Measurements from ENCODE around the gene HSF4.

The HSF4 gene

GRCh38 chr16:67169642-67170167 lies 5.2 kb downstream of the HSF4 start:
- ChIA-PET CTCF (interaction anchor here (0.7 to 3.5 kb wide), 10 partner anchors 10 to 255 kb away, joined by 3 to 19 read pairs (median 4); partner anchors contain the start of genes EXOC3L1, FBXL8 and TRADD), POLR2A (interaction anchor here (1.2 to 2.4 kb wide), 6 partner anchors 8 to 157 kb away, joined by 5 to 9 read pairs (median 6); partner anchors contain the start of gene TMEM208)
- DNase-seq (ENCODE audit: extremely low spot score), result peak; percentile 59
- TF ChIP-seq ZNF384 (IDR thresholded peaks at IDR 0.05), result peak; percentile 40; the same call in 1 of the 2 replicates
- TF ChIP-seq LEF1 (IDR thresholded peaks at IDR 0.05; ENCODE audit: borderline replicate concordance), result no peak

GRCh38 chr16:67170168-67170948 lies 5.8 kb downstream of the HSF4 start, which contains the start of gene NOL3:
Gene NOL3, plus strand, starts transcription at chr16:67170538.
- TF ChIP-seq CTBP1 (IDR thresholded peaks at IDR 0.05; ENCODE audit: borderline replicate concordance) (no peak), NFRKB (IDR thresholded peaks at IDR 0.05) (no peak), SP1 (IDR thresholded peaks at IDR 0.05) (no peak), FOXK2 (IDR thresholded peaks at IDR 0.05) (no peak)
- ChIA-PET CTCF (interaction anchor here (0.7 to 3.5 kb wide), 9 partner anchors 10 to 255 kb away, joined by 3 to 19 read pairs (median 5); partner anchors contain the start of genes EXOC3L1, FBXL8 and TRADD), POLR2A (interaction anchor here (0.7 to 2.4 kb wide), 10 partner anchors 8 to 209 kb away, joined by 3 to 9 read pairs (median 6); partner anchors contain the start of genes CES3, EXOC3L1 and TMEM208)
- peak; percentile 62 for DNase-seq (ENCODE audit: extremely low spot score)

GRCh38 chr16:67170949-67171649 lies 6.6 kb downstream of the HSF4 start:
- TF ChIP-seq NFRKB (IDR thresholded peaks at IDR 0.05) (no peak), HDGF (IDR thresholded peaks at IDR 0.05; ENCODE audit: borderline replicate concordance) (no peak), ARNT (IDR thresholded peaks at IDR 0.05) (no peak), ELF4 (IDR thresholded peaks at IDR 0.05) (no peak)
- ChIA-PET POLR2A (interaction anchor here (0.7 to 2.4 kb wide), 10 partner anchors 9 to 357 kb away, joined by 3 to 8 read pairs (median 6); partner anchors contain the start of genes CES3, EXOC3L1 and TMEM208), CTCF (interaction anchor here (1.0 to 3.5 kb wide), 3 partner anchors 11 to 153 kb away, joined by 3 to 19 read pairs (median 13); partner anchors contain the start of genes EXOC3L1, FBXL8 and TRADD)
- no peak for DNase-seq (ENCODE audit: extremely low spot score)

GRCh38 chr16:67173323-67173722 lies 8.8 kb downstream of the HSF4 start:
- TF ChIP-seq SUZ12 (IDR thresholded peaks at IDR 0.05), result no peak
- no peak for TF ChIP-seq ARNT (IDR thresholded peaks at IDR 0.05)
- TF ChIP-seq CTBP1 (IDR thresholded peaks at IDR 0.05; ENCODE audit: borderline replicate concordance), result no peak
- no peak for TF ChIP-seq LEF1 (IDR thresholded peaks at IDR 0.05; ENCODE audit: borderline replicate concordance)
- no peak for TF ChIP-seq SP1 (IDR thresholded peaks at IDR 0.05)
- TF ChIP-seq FOXK2 (IDR thresholded peaks at IDR 0.05), result no peak
- no peak for TF ChIP-seq FOXA1 (IDR thresholded peaks at IDR 0.05)
- no peak for TF ChIP-seq HDGF (IDR thresholded peaks at IDR 0.05; ENCODE audit: borderline replicate concordance)
- TF ChIP-seq NFRKB (IDR thresholded peaks at IDR 0.05), result no peak
- TF ChIP-seq, protein P1, sequence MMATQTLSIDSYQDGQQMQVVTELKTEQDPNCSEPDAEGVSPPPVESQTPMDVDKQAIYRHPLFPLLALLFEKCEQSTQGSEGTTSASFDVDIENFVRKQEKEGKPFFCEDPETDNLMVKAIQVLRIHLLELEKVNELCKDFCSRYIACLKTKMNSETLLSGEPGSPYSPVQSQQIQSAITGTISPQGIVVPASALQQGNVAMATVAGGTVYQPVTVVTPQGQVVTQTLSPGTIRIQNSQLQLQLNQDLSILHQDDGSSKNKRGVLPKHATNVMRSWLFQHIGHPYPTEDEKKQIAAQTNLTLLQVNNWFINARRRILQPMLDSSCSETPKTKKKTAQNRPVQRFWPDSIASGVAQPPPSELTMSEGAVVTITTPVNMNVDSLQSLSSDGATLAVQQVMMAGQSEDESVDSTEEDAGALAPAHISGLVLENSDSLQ (IDR thresholded peaks at IDR 0.05), result no peak
- TF ChIP-seq TARDBP (IDR thresholded peaks at IDR 0.05), result no peak
- no peak for TF ChIP-seq FOXM1 (IDR thresholded peaks at IDR 0.05; ENCODE audit: borderline replicate concordance)
- no peak for TF ChIP-seq BHLHE40 (IDR thresholded peaks at IDR 0.05; ENCODE audit: borderline replicate concordance)
- no peak for TF ChIP-seq ZNF384 (IDR thresholded peaks at IDR 0.05)
- TF ChIP-seq ELF4 (IDR thresholded peaks at IDR 0.05), result no peak
- no peak for TF ChIP-seq L3MBTL2 (conservative IDR thresholded peaks at IDR 0.05)
- ChIA-PET CTCF (interaction anchor here (1.3 kb wide), 1 partner anchor 155 kb away, joined by 4 read pairs; no protein-coding TSS in a partner anchor), POLR2A (no interaction called here)
- DNase-seq (ENCODE audit: extremely low spot score), result no peak

- ChIA-PET CTCF (interaction anchor here (1.3 kb wide), 1 partner anchor 156 kb away, joined by 4 read pairs; no protein-coding TSS in a partner anchor), POLR2A (interaction anchor here (1.0 kb wide), 1 partner anchor 19 kb away, joined by 3 read pairs; no protein-coding TSS in a partner anchor)
- TF ChIP-seq ELF4 (IDR thresholded peaks at IDR 0.05) (no peak), L3MBTL2 (conservative IDR thresholded peaks at IDR 0.05) (no peak), FOXM1 (IDR thresholded peaks at IDR 0.05; ENCODE audit: borderline replicate concordance) (no peak)
- DNase-seq (ENCODE audit: extremely low spot score), result no peak
Observed at GRCh38 chr16:67173808-67174705, 9.5 kb downstream of the HSF4 start.

DNA sequence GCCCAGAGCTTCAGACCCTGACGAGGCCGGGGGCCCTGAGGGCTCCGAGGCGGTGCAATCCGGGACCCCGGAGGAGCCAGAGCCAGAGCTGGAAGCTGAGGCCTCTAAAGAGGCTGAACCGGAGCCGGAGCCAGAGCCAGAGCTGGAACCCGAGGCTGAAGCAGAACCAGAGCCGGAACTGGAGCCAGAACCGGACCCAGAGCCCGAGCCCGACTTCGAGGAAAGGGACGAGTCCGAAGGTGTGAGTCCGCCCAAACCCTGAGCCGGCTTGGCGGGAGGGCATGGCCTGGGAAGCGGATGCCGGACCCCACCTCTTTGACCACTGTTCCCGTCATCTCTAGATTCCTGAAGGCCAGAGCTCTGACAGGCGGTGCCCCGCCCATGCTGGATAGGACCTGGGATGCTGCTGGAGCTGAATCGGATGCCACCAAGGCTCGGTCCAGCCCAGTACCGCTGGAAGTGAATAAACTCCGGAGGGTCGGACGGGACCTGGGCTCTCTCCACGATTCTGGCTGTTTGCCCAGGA lies 10.2 kb downstream of the HSF4 start:
- POLR2A ChIA-PET, result interaction anchor here (0.9 to 1.0 kb wide), 3 partner anchors 16 to 23 kb away, joined by 3 read pairs; no protein-coding TSS in a partner anchor
- no peak for DNase-seq (ENCODE audit: extremely low spot score)
- no peak for TF ChIP-seq ELF4 (IDR thresholded peaks at IDR 0.05)
- TF ChIP-seq BHLHE40 (IDR thresholded peaks at IDR 0.05; ENCODE audit: borderline replicate concordance), result no peak
- no peak for TF ChIP-seq ARNT (IDR thresholded peaks at IDR 0.05)
- no peak for TF ChIP-seq FOXM1 (IDR thresholded peaks at IDR 0.05; ENCODE audit: borderline replicate concordance)
- TF ChIP-seq SUZ12 (IDR thresholded peaks at IDR 0.05), result no peak
- TF ChIP-seq ZNF384 (IDR thresholded peaks at IDR 0.05), result no peak
- no peak for TF ChIP-seq CTBP1 (IDR thresholded peaks at IDR 0.05; ENCODE audit: borderline replicate concordance)
- no peak for TF ChIP-seq HDGF (IDR thresholded peaks at IDR 0.05; ENCODE audit: borderline replicate concordance)
- TF ChIP-seq FOXA1 (IDR thresholded peaks at IDR 0.05), result no peak
- TF ChIP-seq NFRKB (IDR thresholded peaks at IDR 0.05), result no peak
- TF ChIP-seq, protein P1 (IDR thresholded peaks at IDR 0.05), result no peak
- TF ChIP-seq SP1 (IDR thresholded peaks at IDR 0.05), result no peak
- TF ChIP-seq L3MBTL2 (conservative IDR thresholded peaks at IDR 0.05), result no peak
- no peak for TF ChIP-seq LEF1 (IDR thresholded peaks at IDR 0.05; ENCODE audit: borderline replicate concordance)
- no peak for TF ChIP-seq FOXK2 (IDR thresholded peaks at IDR 0.05)
- no peak for TF ChIP-seq TARDBP (IDR thresholded peaks at IDR 0.05)
- CTCF ChIA-PET, result interaction anchor here (0.6 kb wide), 1 partner anchor 83 kb away, joined by 3 read pairs; no protein-coding TSS in a partner anchor
